Frontal cortex (tissue), 4 donors: ENCODE data around the gene KCNK16. TPM values are rescaled to one million over a fixed set of nuclear protein-coding genes. Genes with fewer than 3 reads are reported as not detected.

Experiments
- DNase-seq, 2 donors: peaks; one replicate each; pipeline ENCODE4 v3.0.0; 2012; ENCODE audit warnings: low spot score in 2 of 2
- FAIRE-seq: peaks from 2 replicates; lab custom pipeline; 2012; peaks lifted over from hg19 to GRCh38; lab: Jason Lieb, UNC
- total RNA-seq: library from RNA; depleted of rRNA; stranded (reverse); fragments of >200 nt; gene quantifications from one replicate; pipeline ENCODE4 v1.2.3, GENCODE V29; 2014
- donor health status: control.
- donor health status: control.
- donor health status: control.

KCNK16 gene
- total RNA-seq, 1 donor from 2014 or later, result not detected

DNA sequence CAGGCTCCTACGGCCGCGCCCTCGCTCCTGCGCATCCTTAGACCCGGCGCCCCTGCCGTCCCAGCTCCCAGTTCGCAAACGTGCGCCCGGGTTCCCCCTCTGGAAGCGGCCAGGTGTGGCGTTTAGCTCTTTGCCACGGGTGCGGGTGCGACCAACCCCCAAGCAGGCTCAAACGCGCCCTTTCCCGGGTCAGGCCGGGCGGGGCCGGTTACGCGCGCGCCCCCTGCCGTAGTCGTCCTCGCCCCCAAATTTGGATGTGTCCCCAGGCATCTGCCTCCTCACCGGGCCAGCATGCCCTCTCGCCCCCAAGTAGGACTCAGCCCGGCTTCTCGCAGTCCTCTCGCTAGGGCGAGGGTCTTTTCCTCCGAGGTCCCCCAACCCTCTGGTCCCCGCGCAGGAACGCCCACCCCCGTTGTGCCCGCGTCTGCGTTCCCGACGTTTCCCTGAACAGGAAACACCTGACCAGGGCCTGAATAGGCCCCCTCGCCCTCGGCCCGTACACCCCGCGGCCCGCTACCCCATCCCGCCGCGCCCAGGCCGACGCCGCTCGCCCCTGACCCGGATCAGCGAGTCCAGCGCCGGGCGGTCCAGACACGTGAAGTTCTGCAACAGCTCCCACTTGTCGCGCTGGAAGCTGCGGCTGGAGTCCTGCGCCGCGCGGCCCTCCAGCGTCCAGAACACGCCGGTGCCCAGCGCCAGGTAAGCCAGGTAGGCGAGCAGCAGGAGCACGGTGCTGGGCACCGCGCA, 8.8 kb downstream of the KCNK16 start:
- DNase-seq (no peak), FAIRE-seq (no peak)

- FAIRE-seq (no peak), DNase-seq (no peak)
Observed at GRCh38 chr6:39312912-39313525, 9.5 kb downstream of the KCNK16 start.

GRCh38 chr6:39310542-39310941, 12.0 kb downstream of the KCNK16 start:
- no peak for DNase-seq
- FAIRE-seq, result no peak

GRCh38 chr6:39309942-39310531, 12.5 kb downstream of the KCNK16 start:
- no peak for FAIRE-seq

DNA sequence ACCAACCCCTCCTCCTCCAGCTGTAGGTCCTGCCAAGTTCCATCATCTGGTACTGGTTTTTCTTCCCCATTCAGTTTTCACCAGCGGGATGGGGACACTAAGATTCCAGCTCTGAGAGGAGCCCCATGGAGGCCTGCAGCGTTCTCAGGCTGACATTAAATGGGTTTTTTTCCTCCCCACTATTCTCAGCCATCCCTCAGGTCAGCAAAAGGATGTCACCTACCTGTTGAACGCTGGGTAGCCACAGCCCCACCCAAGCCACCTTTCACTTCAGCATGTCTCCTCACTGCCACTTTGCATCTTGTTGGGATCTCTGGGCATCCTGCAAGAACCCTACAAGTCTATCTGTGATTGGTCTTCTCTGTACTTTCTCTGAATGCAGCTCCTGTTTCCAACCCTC, 15.0 kb downstream of the KCNK16 start:
- DNase-seq (no peak), FAIRE-seq (no peak)

More at GRCh38 chr6:39309942-39310531, 12.5 kb downstream of the KCNK16 start:
- DNase-seq, result peak; percentile 68 to 82

DNA sequence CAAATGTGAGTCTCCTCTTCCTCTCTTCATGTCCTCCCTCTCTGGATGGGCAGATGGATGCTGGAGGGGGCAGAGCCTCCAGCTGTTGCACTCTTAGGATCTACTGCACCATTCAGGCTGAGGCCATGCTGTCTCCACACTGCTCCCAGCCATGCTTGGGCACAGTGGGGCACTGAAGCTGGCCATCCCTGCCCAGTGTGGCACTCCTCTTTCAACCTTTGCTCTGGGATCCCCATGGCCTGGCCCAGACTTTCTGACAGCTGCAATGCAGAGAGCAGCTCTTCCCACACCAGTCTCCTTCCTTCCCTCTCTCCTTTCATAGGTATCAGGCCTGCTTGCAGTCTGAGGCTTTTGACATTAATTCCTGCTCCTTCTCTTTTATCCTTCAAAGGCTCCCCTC, 17.6 kb downstream of the KCNK16 start:
- no peak for DNase-seq

GRCh38 chr6:39303425-39304153, 18.9 kb downstream of the KCNK16 start:
- DNase-seq, result no peak
- no peak for FAIRE-seq

More for the DNA sequence above, 17.6 kb downstream of the KCNK16 start:
- FAIRE-seq, result no peak

- FAIRE-seq, result no peak
- DNase-seq, result peak; percentile 65 to 90
Observed at GRCh38 chr6:39302669-39303424, 19.7 kb downstream of the KCNK16 start.

- DNase-seq, result no peak
- no peak for FAIRE-seq
Observed at GRCh38 chr6:39302011-39302410, 20.5 kb downstream of the KCNK16 start.

DNA sequence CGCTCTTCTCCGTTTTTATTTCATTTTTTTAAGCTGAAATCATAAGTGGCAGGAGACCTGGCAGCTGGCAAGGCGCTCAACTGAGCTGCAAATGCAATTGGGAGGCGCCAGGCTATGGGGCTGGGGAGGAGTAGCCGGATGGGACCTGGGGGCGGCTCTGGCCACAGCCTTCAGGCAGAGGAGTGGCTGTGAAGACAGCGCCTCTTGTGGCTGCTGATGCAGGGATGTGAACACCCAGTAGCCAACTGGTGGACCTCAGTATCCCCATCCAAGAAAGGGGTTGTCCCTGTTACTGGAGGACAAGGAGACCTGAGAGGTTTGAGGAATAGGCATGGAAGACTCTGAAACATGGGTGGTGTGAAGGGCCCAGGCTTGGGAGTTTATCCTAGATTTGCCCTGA, 20.9 kb downstream of the KCNK16 start:
- DNase-seq, result no peak
- FAIRE-seq, result no peak

DNA sequence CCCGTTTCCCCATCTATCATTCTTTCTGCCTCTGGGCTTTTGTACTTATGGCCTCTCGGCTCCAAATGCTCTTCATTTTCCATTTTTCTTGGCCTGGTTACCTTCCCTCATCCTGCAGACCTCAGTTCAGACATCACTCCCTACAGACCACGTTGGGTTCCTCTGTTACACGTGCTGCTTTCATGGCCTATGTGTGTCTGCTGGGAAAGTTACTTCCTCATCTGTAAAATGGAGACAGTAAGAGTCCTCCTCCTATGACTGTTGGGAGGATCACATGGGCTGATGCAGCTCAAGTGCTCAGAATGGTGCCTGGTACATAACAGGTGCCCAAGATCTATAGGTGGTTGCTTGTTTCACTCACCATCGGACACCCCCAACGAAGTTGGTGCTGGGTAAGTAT, 21.8 kb downstream of the KCNK16 start:
- FAIRE-seq (no peak), DNase-seq (no peak)

DNA sequence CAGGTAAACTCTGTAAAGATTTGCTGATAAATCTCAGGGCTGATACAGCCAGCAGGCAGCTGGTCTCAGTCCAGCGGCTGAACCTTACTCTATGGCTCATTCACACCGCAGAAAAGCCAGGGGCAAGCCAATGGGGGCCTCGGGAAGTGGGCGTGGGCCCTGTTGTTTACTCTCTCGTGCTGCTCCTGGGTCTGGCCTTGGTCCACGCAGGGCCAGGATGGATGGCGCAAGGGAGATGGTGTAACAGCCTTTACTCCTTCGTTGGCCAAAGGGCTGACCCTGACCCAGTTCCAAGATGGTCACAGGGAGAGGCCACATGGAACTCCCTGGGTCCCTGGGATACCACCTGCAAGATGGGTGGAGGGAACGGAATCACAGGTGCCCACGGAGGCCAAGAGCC, 24.4 kb downstream of the KCNK16 start:
- DNase-seq (no peak), FAIRE-seq (no peak)

GRCh38 chr6:39296745-39297640, 25.5 kb downstream of the KCNK16 start:
- DNase-seq (no peak), FAIRE-seq (no peak)

DNA sequence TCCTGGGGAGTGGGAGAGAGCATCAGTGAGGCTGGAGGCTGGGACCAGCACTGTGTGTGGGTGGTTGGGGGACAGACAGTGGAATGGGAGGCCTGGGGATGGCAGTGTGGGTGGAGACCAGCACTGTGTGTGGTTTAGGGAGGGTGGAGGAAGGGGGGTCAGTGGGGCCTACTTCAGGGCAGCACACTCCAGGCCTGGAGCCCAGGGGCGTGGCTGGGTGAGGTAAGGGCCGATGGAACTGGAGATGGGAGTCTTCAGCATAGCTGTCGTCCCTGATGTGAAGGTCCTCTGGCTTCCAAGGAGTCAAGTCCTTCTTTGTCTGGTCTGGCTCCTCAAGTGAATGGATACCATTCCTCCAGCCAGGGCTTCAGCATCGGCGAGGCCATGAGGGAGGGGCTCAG, 26.9 kb downstream of the KCNK16 start:
- FAIRE-seq (no peak), DNase-seq (no peak)

GRCh38 chr6:39294899-39295298, 27.6 kb downstream of the KCNK16 start:
- DNase-seq (no peak), FAIRE-seq (no peak)

- no peak for DNase-seq
- no peak for FAIRE-seq
Observed at GRCh38 chr6:39294133-39294532, 28.4 kb downstream of the KCNK16 start.

DNA sequence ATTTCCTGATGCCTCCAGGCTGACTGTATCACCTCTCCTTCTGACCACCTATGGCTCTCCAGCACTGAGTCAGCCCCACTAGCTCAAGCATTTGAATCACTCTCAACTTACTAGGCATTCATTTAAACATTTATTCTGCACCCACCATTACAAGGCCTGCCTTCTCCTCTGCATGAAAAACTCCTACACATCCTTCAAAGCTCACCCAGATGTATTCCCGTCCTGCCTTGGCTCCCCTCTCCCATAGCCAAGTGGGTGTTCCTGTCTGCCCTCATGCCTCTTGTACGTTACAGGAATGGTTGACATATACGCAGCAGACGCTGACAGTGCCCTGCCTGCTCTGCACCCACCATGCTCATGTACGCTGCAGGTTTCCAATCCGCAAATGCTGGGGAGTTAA, 29.9 kb downstream of the KCNK16 start:
- FAIRE-seq (no peak), DNase-seq (no peak)

- DNase-seq (no peak), FAIRE-seq (no peak)
Observed at GRCh38 chr6:39289490-39289889, 33.0 kb downstream of the KCNK16 start.

GRCh38 chr6:39287601-39288000, 34.9 kb downstream of the KCNK16 start:
- DNase-seq (no peak), FAIRE-seq (no peak)
